ENCODE results near the gene ANO3.
"Not testable (repeated sequence)": the region's sequence is repeated elsewhere in the genome, so short reads cannot be mapped to it uniquely, and the experiment has no call there.

ANO3 gene

DNA sequence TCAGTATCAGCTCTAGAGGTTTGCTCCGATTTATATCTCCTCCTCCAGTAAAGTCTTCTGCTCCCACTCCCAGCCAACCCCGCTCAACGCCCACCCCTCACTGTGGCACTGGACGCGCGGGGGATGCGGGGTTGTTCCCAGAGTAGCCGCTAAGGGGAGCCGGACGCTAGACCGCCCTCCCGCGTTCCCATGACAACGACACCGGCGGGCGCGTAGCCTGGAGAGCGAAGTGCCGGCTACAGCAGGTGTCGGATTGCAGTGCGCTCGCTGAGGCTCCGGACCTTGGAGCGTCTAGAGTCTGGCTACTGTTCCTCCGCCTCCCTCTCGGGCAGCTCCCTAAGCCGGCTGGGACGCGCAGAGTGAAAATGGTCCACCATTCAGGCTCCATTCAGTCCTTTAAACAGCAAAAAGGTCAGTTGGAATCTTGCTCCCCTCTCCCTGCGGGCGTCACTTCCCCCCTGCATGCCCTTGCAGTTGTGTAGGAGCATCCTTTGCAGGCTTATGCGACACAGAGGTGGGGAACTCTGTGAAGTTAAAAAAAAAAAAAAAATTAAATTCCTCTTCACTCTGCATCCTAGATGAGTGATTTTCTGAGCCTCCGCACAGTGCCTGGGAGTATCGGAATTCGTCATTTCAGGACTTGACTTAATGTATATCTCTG, at the start of gene ANO3:
Gene ANO3 (plus strand): TSS at position 220 of the 661 bp plus-strand sequence. CDS start 146 bp downstream, at position 366.
- no peak for DNase-seq (ENCODE audit: extremely low read depth in 1 of 2, low read depth in 1 of 2)

DNA sequence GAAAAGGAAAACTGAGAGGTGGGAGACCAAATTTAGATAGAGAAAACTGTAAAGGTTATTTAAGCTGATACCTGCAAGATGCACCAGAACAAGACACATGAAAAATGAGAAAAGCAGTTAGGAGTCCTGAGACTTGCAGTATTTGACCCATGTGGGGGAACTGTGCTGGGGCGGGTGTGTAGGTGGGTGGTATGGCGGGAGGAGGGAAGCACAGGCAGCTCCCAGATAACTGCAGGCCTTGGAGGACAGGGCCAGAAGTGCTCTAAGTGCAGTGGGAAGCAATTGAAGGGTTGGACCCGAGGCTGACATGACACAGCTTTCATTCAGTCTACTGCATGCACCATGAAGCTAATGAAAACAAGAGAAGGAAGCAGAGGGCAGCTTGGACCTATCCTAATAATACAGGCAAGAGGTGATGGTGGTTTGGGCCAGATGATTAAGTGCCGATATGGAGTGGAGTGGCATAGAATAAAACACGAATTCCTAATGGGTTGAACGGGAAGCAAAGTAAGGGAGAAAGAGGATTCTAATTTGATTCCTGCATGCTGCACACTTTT, 48.0 kb upstream of the ANO3 start:
- DNase-seq (ENCODE audit: extremely low read depth in 1 of 2, low read depth in 1 of 2): no peak

DNA sequence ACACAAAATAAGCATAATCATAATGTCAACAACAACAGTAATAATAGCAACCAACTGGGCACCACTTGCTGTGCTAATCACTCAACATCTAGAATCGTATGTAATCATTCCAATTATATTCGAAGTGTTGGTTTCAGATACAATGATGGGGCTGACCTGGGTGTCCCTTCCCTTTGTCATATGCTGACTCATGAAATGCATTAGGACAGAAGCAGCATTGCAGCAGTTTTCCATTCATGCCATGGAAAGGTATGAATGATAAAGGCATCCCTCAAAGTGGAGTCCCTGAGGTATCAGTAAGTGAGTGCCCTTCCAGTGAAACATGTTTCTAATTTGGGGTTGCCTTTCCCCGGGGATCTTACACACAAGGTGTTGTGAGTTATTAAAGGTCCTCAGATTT, 46.3 kb upstream of the ANO3 start:
- no peak for DNase-seq (ENCODE audit: extremely low read depth in 1 of 2, low read depth in 1 of 2)

DNA sequence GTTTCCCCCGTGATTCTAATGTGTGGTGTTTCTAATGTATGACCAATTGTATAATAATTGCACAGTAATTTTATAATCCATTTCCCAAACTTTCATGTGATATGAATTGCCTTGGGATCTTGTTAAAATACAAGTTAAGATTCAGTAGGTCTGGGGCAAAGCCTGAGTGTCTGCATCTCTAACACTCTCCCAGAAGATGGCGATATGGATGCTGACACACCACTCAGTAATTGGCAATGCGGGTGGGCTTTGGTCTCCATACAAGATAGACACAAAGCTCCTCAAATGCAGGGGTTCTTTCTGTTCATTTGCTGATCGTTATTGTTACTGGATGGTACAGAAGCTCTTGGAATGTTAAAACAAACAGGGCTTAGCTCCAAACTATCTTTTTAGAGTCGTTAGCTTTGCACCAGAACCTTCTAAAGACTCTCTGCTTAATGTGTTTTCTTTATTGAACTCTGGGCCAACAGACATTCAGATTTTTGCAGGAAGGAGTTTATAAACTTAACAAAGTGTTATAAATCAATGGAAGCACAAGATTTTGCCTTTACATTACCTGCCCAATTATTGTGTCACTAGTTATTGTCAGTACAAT, 45.4 kb upstream of the ANO3 start:
- DNase-seq (ENCODE audit: extremely low read depth in 1 of 2, low read depth in 1 of 2): no peak

DNA sequence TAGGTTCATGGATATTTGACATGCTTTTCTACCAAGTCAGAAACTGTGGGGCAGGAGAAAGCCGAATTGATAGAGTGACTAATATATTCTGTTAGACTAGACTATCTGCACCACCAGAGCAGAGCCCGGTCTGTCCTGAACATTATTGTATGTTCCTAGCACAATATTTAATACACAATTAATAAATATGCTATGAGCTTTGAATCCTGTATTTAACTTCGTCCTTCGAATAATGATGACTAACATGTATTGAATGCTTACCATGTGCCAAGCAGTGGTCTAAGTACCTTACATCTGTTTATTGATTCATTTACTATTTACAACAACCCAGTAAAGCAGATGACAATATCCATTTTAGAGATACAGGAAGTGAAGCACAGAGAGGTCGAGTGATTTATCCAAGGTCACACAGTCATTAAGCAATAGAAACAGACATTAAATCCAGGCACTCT, 44.8 kb upstream of the ANO3 start:
- no peak for DNase-seq (ENCODE audit: extremely low read depth in 1 of 2, low read depth in 1 of 2)

- DNase-seq (ENCODE audit: extremely low read depth in 1 of 2, low read depth in 1 of 2): no peak
These were observed 34.5 kb upstream of the ANO3 start for GRCh38 chr11:26297189-26297975.

- not testable (repeated sequence) for DNase-seq (ENCODE audit: extremely low read depth in 1 of 2, low read depth in 1 of 2)
These were observed 15.6 kb upstream of the ANO3 start for GRCh38 chr11:26316372-26316771.

DNA sequence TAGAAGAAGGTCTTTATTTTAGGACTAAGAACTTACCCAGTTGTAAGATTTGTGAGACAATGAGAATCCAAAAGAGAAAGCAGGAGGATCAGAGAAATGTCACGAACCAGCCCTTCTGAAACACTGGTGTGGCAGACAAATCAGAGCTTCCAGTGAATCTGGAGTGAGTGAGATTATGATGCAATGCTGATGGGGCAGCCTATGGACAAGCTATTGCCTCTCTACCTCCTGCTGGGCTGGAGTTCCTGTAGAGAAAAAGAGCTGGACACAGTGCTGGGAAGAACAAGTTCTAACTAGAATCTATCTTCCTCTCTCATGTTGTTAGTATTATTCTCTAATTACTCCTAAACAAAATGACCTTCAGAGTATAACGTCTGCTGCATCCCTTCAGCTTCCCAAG, 12.0 kb upstream of the ANO3 start:
- no peak for DNase-seq (ENCODE audit: extremely low read depth in 1 of 2, low read depth in 1 of 2)

DNA sequence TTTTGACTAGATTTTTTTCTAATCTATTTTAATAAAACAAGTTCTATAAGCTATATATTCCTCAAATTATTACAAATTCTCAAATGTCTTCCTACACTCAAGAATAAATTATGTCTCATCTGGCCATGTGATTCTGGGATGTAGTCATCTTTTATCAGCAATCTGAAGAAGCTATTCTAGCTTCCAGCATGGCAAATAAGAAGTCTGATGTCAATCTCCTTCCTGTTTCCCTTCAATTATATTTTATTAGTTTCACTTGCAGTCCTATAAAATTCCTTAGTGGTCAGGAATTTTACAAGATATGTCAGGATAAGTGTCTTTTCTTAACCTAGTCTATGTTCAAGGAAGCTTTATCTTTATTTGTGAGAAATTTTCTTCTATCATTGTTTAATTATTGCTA, 10.4 kb upstream of the ANO3 start:
- DNase-seq (ENCODE audit: extremely low read depth in 1 of 2, low read depth in 1 of 2): no peak

- DNase-seq (ENCODE audit: extremely low read depth in 1 of 2, low read depth in 1 of 2): no peak
These were observed 9.4 kb upstream of the ANO3 start for GRCh38 chr11:26322335-26323067.

DNA sequence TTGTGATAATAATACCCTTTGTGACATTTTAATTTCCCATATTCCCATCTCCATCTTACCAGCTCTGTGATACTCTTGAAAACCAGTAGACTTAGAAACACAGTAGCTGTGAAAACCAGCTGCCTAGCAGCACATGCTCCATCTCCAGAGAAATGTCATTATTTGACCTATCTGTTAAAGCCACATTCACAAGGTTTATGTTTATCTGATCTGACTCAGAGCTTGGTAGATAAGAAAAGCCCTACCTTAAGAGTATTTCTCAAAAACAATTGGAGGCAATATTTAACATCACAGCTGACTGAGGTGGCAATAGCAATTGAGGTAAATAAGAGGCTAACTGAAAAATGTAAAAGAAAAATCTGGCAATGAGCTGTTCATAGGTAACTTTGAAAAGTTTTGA, 8.1 kb upstream of the ANO3 start:
- no peak for DNase-seq (ENCODE audit: extremely low read depth in 1 of 2, low read depth in 1 of 2)

GRCh38 chr11:26324270-26324669, 7.7 kb upstream of the ANO3 start:
- DNase-seq (ENCODE audit: extremely low read depth in 1 of 2, low read depth in 1 of 2): no peak

- DNase-seq (ENCODE audit: extremely low read depth in 1 of 2, low read depth in 1 of 2): no peak
These were observed 5.0 kb upstream of the ANO3 start for GRCh38 chr11:26326793-26327400.

DNA sequence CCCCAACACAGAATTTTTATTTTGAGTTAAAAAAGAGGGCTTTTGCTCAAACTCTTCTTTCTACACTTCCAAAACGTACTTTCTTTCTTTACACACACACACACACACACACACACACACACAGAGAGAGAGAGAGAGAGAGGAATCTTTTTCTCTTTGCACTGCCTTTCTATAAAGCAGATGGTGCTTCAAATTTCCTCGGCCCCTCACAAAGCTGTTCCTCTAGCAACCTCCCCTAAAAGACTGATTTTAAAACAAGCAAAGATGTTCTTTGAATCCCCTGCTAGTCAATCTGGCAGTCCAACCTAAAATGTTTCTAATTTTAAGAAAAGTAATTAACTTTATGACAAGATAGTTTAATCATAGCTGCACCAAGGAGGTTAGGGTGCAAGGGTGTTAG, 2.7 kb upstream of the ANO3 start:
- DNase-seq (ENCODE audit: extremely low read depth in 1 of 2, low read depth in 1 of 2): no peak

- no peak for DNase-seq (ENCODE audit: extremely low read depth in 1 of 2, low read depth in 1 of 2)
These were observed 1.7 kb upstream of the ANO3 start for GRCh38 chr11:26330262-26330661.

- no peak for DNase-seq (ENCODE audit: extremely low read depth in 1 of 2, low read depth in 1 of 2)
These were observed 614 bp downstream of the ANO3 start for GRCh38 chr11:26332572-26332915.

DNA sequence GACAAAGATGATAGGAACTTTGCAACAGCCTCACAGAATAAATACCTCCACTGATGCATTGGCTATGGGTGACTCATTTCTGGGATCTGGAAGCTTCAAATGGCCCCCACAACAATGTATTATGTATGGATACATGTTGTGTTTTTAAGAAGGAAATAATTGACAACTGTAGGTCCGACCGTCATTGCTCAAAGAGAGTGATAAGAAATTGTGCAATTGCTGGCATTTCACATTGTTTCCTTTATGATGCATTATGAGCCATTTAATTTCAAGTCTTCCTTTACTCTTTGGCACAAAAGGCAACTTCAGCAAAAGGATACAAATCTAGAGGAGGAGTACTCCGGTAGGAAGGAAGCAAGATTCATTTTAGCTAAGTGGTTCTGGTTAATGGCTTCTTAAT, 2.0 kb downstream of the ANO3 start:
- no peak for DNase-seq (ENCODE audit: extremely low read depth in 1 of 2, low read depth in 1 of 2)

- no peak for DNase-seq (ENCODE audit: extremely low read depth in 1 of 2, low read depth in 1 of 2)
These were observed 4.0 kb downstream of the ANO3 start for GRCh38 chr11:26335903-26336302.

DNA sequence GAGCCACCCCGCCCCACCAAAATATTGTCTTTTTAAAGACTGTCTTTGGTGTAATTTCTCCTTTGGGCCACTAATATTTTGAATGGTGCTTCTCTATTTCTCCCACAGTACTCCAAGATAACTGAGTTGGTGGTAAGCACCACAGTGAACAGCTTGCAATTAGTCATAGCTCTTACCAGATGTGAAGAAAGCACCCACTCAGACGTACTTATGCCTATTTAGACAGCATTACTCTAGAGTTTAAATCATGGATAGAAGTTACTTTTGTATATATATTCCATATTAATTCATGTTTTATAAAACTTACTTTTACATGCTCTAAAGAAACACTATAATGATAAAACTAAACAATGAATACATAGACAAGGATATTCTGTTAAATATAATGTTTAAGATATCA, 12.7 kb downstream of the ANO3 start:
- DNase-seq (ENCODE audit: extremely low read depth in 1 of 2, low read depth in 1 of 2): no peak

GRCh38 chr11:26348776-26349175, 16.8 kb downstream of the ANO3 start:
- no peak for DNase-seq (ENCODE audit: extremely low read depth in 1 of 2, low read depth in 1 of 2)

DNA sequence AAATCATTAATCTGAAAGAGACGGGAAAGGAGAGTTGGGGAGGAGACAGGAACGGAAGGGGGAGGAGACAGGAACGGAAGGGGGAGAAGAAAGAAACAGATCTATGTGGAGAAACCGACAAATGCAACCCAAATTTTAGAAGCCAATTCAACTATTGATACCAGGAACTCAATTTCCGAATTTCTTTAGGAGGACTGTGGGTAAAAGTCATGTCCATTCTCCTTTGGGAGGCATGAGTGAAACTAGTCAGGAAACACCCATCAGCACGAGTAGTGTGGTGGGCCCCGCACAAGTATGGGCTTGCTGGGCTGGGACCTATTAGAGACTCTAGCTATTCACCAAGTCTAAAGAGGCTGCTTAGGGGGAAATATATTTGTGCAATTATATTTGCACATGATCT, 18.1 kb downstream of the ANO3 start:
- no peak for DNase-seq (ENCODE audit: extremely low read depth in 1 of 2, low read depth in 1 of 2)
